GM21526 (cell line): Measurements from ENCODE around the gene WEE2.
"Not testable (repeated sequence)": the region's sequence is repeated elsewhere in the genome, so short reads cannot be mapped to it uniquely, and the experiment has no call there.

Experiments
- ATAC-seq: cut with Tn5 transposase; IDR thresholded peaks from one replicate; pipeline ENCODE4 v1.9.1; 2021; ENCODE audit warnings: moderate library complexity; ENCODE audit not compliant: unreplicated experiment, low FRiP score

Gene WEE2

GRCh38 chr7:141763797-141764196 is 55.6 kb downstream of the WEE2 start, which contains the start of gene TAS2R3:
Gene TAS2R3, plus strand, starts transcription at chr7:141764097. Its CDS starts 62 bp downstream, at chr7:141764159.
- ATAC-seq = no peak

DNA sequence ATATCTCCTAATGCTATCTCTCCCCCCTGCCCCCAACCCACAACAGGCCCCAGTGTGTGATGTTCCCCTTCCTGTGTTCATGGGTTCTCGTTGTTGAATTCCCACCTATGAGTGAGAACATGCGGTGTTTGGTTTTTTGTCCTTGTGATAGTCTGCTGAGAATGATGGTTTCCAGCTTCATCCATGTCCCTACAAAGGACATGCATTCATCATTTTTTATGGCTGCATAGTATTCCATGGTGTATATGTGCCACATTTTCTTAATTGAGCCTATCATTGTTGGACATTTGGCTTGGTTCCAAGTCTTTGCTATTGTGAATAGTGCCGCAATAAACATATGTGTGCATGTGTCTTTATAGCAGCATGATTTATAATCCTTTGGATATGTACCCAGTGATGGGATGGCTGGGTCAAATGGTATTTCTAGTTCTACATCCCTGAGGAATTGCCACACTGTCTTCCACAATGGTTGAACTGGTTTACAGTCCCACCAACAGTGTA is 62.0 kb downstream of the WEE2 start:
- ATAC-seq = not testable (repeated sequence)

GRCh38 chr7:141776374-141776773 is 68.2 kb downstream of the WEE2 start, which contains the start of gene TAS2R4:
Gene TAS2R4, plus strand, starts transcription at chr7:141776674. Its CDS starts 1,815 bp downstream, at chr7:141778489.
- no peak for ATAC-seq
